ENCODE results near the gene GHR.

GHR gene

GRCh38 chr5:42612750-42613366 is 189.6 kb downstream of the GHR start:
- no peak for DNase-seq

GRCh38 chr5:42614509-42614908 is 191.3 kb downstream of the GHR start:
- no peak for DNase-seq

- DNase-seq, result no peak
Observed at GRCh38 chr5:42620579-42621216, 197.5 kb downstream of the GHR start.

- no peak for DNase-seq
Observed at GRCh38 chr5:42621242-42621641, 198.0 kb downstream of the GHR start.

GRCh38 chr5:42621662-42622061 is 198.4 kb downstream of the GHR start:
- no peak for DNase-seq

- no peak for DNase-seq
Observed at GRCh38 chr5:42624912-42625311, 201.7 kb downstream of the GHR start.

GRCh38 chr5:42626462-42626861 is 203.2 kb downstream of the GHR start:
- no peak for DNase-seq

- DNase-seq, result no peak
Observed at GRCh38 chr5:42628821-42629220, 205.6 kb downstream of the GHR start.

- DNase-seq, result no peak
Observed at GRCh38 chr5:42629284-42629683, 206.0 kb downstream of the GHR start.

GRCh38 chr5:42631241-42631640 is 208.0 kb downstream of the GHR start:
- DNase-seq, result no peak

GRCh38 chr5:42632354-42632900 is 209.2 kb downstream of the GHR start:
- no peak for DNase-seq

- DNase-seq, result no peak
Observed at GRCh38 chr5:42634575-42634974, 211.3 kb downstream of the GHR start.

GRCh38 chr5:42636425-42636824 is 213.2 kb downstream of the GHR start:
- DNase-seq, result peak; percentile 3

- no peak for DNase-seq
Observed at GRCh38 chr5:42636946-42637345, 213.7 kb downstream of the GHR start.

GRCh38 chr5:42638972-42639371 is 215.7 kb downstream of the GHR start:
- no peak for DNase-seq

- no peak for DNase-seq
Observed at GRCh38 chr5:42640835-42641234, 217.6 kb downstream of the GHR start.

GRCh38 chr5:42641336-42642005 is 218.2 kb downstream of the GHR start:
- no peak for DNase-seq

GRCh38 chr5:42642006-42642405 is 218.8 kb downstream of the GHR start:
- no peak for DNase-seq

- DNase-seq, result no peak
Observed at GRCh38 chr5:42643360-42643759, 220.1 kb downstream of the GHR start.

- no peak for DNase-seq
Observed at GRCh38 chr5:42645138-42645537, 221.9 kb downstream of the GHR start.

GRCh38 chr5:42648036-42648435 is 224.8 kb downstream of the GHR start:
- no peak for DNase-seq

- DNase-seq, result no peak
Observed at GRCh38 chr5:42648915-42649314, 225.7 kb downstream of the GHR start.

GRCh38 chr5:42650084-42650483 is 226.8 kb downstream of the GHR start:
- no peak for DNase-seq

GRCh38 chr5:42653705-42654104 is 230.5 kb downstream of the GHR start:
- no peak for DNase-seq
